Measurements from ENCODE around the gene PHC1.

Gene PHC1

DNA sequence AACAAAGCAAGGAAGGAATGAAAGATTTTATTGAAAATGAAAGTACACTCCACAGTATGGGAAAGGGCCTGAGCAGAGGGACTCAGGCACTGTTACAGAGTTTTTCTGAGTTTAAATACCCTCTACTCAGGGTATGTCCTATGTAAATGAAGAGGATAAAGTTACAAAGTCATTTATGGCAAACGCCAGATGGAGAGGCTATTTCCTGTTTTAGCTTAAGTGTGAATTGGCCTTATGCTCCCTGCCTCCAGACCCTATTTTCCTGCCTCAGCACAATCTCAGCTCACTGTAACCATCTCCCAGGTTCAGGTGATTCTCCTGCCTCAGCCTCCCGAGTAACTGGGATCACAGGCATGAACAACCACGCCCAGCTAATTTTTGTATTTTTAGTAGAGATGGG, 6.8 kb upstream of the PHC1 start:
- Histone ChIP-seq H3K4me3 (ENCODE audit: control insufficient read depth in 1 of 7, extremely low read depth in 1 of 7, insufficient read depth in 4 of 7, low read depth in 2 of 7, low read length in 6 of 7) (no peak overlapping the region), H3K9me3 (ENCODE audit: control extremely low read depth in 1 of 5, control insufficient read depth in 4 of 5, insufficient read depth in 2 of 5, low read depth in 1 of 5, low read length in 4 of 5) (peaks cover 0 to 4% (median 0%) of the 10 kb centered on the region in 5 experiments), H3K27me3 (replicated peaks in 2 of 5; ENCODE audit: control insufficient read depth in 4 of 5, insufficient read depth in 5 of 5, low read length in 4 of 5) (peaks cover 0 to 31% (median 11%) of the 10 kb centered on the region in 5 experiments), H3K27ac (ENCODE audit: insufficient read depth in 1 of 2, low read depth in 1 of 2, low read length in 2 of 2, poor library complexity in 1 of 2, severe bottlenecking in 2 of 2) (no peak overlapping the region), H3K36me3 (ENCODE audit: control insufficient read depth in 4 of 4, insufficient read depth in 4 of 4, low read length in 3 of 4) (no peaks in the 10 kb centered on the region), H3K4me1 (ENCODE audit: control extremely low read depth in 1 of 4, control insufficient read depth in 4 of 4, insufficient read depth in 4 of 4, low read length in 3 of 4) (peaks cover 0 to 19% (median 6%) of the 10 kb centered on the region in 4 experiments)
- ChIA-PET POLR2A (interaction anchor here (0.7 kb wide), 1 partner anchor 219 kb away, joined by 3 read pairs; no protein-coding TSS in a partner anchor), CTCF (interaction anchor here (1.4 kb wide), 1 partner anchor 17 kb away, joined by 6 read pairs; no protein-coding TSS in a partner anchor)
- DNase-seq: peak in 2 of 3 donors; percentile 28 to 32
- 67% methylated on average over 3 of the region's 3 CpGs for WGBS (ENCODE audit: insufficient coverage)

DNA sequence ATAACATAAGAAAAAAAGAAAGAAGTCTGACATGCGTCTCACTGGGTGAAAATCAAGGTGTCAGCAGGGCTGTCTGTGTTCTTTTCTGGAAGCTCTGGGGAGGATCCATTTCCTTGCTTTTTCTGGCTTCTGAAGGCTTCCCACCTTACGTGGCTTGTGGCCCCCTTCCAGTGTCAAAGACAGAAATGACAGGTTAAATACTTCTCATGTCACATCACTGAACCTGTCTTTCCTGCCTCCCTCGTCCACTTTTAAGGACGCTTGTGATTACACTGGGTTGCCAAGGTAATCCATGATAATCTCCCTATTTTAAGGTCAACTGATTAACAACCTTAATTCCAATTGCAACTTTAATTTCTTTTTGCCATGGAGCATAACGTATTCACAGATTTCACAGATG, 4.6 kb upstream of the PHC1 start:
- no peak overlapping the region for H3K4me3 ChIP-seq (ENCODE audit: control insufficient read depth in 1 of 7, extremely low read depth in 1 of 7, insufficient read depth in 4 of 7, low read depth in 2 of 7, low read length in 6 of 7)
- ChIA-PET CTCF (no interaction called here), POLR2A (interaction anchor here (1.2 kb wide), 1 partner anchor 40 kb away, joined by 3 read pairs; no protein-coding TSS in a partner anchor)
- no peaks in the 10 kb centered on the region for H3K36me3 ChIP-seq (ENCODE audit: control insufficient read depth in 4 of 4, insufficient read depth in 4 of 4, low read length in 3 of 4)
- 75% methylated on average over 4 of the region's 5 CpGs for WGBS (ENCODE audit: insufficient coverage)
- H3K27me3 ChIP-seq (replicated peaks in 2 of 5; ENCODE audit: control insufficient read depth in 4 of 5, insufficient read depth in 5 of 5, low read length in 4 of 5): peaks cover 0 to 23% (median 7%) of the 10 kb centered on the region in 5 experiments
- H3K9me3 ChIP-seq (ENCODE audit: control extremely low read depth in 1 of 5, control insufficient read depth in 4 of 5, insufficient read depth in 2 of 5, low read depth in 1 of 5, low read length in 4 of 5): no peaks in the 10 kb centered on the region
- peaks cover 0 to 29% (median 14%) of the 10 kb centered on the region in 4 experiments for H3K4me1 ChIP-seq (ENCODE audit: control extremely low read depth in 1 of 4, control insufficient read depth in 4 of 4, insufficient read depth in 4 of 4, low read length in 3 of 4)
- no peak overlapping the region for H3K27ac ChIP-seq (ENCODE audit: insufficient read depth in 1 of 2, low read depth in 1 of 2, low read length in 2 of 2, poor library complexity in 1 of 2, severe bottlenecking in 2 of 2)
- DNase-seq: no peak

DNA sequence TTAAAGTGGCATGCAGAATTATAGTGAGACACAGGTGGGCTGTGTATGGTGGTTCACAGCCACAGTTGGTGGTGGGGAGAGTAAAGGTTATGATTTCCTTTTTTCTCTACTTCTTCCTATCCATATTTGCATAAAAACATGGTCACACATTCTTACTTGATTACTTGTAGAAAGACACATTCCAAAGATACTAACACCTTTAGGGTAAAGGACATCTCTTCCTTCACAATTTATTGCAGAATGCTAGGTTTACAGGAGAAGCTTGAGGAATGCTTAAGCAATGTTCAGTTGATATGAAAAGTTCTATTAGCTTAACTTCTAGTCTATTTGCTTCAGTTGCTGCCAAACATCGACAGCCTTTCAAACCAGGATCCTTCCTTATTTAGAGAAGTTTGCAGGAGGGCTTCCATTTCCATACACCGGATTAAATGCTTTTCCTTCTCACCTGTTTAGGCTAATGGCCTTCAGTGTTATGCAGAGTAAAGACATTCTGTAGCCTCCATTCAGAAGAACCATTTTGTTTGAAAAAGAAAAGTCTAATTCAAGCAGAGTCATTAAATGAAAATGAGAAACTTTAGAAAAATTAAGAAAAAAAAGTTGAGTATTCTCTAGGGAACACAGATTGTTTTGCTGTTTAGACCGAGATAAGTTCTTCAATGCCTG, 2.6 kb upstream of the PHC1 start:
- H3K9me3 ChIP-seq (ENCODE audit: control extremely low read depth in 1 of 5, control insufficient read depth in 4 of 5, insufficient read depth in 2 of 5, low read depth in 1 of 5, low read length in 4 of 5): no peaks in the 10 kb centered on the region
- no peak overlapping the region for H3K27ac ChIP-seq (ENCODE audit: insufficient read depth in 1 of 2, low read depth in 1 of 2, low read length in 2 of 2, poor library complexity in 1 of 2, severe bottlenecking in 2 of 2)
- no peak overlapping the region for H3K4me3 ChIP-seq (ENCODE audit: control insufficient read depth in 1 of 7, extremely low read depth in 1 of 7, insufficient read depth in 4 of 7, low read depth in 2 of 7, low read length in 6 of 7)
- peaks cover 0 to 35% (median 18%) of the 10 kb centered on the region in 4 experiments for H3K4me1 ChIP-seq (ENCODE audit: control extremely low read depth in 1 of 4, control insufficient read depth in 4 of 4, insufficient read depth in 4 of 4, low read length in 3 of 4)
- CTCF ChIA-PET: no interaction called here
- WGBS (ENCODE audit: insufficient coverage): 86% methylated on average over 2 of the region's 3 CpGs
- POLR2A ChIA-PET: no interaction called here
- H3K36me3 ChIP-seq (ENCODE audit: control insufficient read depth in 4 of 4, insufficient read depth in 4 of 4, low read length in 3 of 4): no peaks in the 10 kb centered on the region
- H3K27me3 ChIP-seq (replicated peaks in 2 of 5; ENCODE audit: control insufficient read depth in 4 of 5, insufficient read depth in 5 of 5, low read length in 4 of 5): peaks cover 0 to 9% (median 0%) of the 10 kb centered on the region in 5 experiments
- no peak for DNase-seq

DNA sequence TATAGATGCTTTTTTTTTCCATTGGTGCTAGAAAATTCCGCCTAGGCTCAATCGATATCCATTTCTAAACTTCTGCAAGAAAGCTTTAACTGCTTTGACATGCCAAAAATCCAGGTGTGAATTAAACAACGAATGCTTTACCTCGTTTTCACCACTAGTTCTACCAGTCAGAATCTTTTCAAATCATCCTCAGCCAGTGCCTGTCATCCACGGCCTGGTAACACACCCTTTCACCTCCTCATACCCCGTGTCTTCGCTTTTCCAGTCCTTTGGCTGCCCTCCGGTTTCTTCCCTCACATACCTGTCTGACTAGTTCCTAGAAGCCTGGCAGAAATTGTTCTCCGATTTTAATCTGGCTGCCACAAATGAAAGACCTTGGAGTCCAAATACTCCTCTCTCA, 1.4 kb upstream of the PHC1 start:
- H3K36me3 ChIP-seq (ENCODE audit: control insufficient read depth in 4 of 4, insufficient read depth in 4 of 4, low read length in 3 of 4): no peaks in the 10 kb centered on the region
- H3K4me1 ChIP-seq (ENCODE audit: control extremely low read depth in 1 of 4, control insufficient read depth in 4 of 4, insufficient read depth in 4 of 4, low read length in 3 of 4): peaks cover 0 to 25% (median 18%) of the 10 kb centered on the region in 4 experiments
- WGBS (ENCODE audit: insufficient coverage): 86% methylated on average over 9 of the region's 9 CpGs
- DNase-seq: peak in 2 of 3 donors; percentile 23 to 43
- ChIA-PET POLR2A (no interaction called here), CTCF (no interaction called here)
- H3K4me3 ChIP-seq (ENCODE audit: control insufficient read depth in 1 of 7, extremely low read depth in 1 of 7, insufficient read depth in 4 of 7, low read depth in 2 of 7, low read length in 6 of 7): no peak overlapping the region
- no peak overlapping the region for H3K27ac ChIP-seq (ENCODE audit: insufficient read depth in 1 of 2, low read depth in 1 of 2, low read length in 2 of 2, poor library complexity in 1 of 2, severe bottlenecking in 2 of 2)
- H3K27me3 ChIP-seq (replicated peaks in 2 of 5; ENCODE audit: control insufficient read depth in 4 of 5, insufficient read depth in 5 of 5, low read length in 4 of 5): peaks cover 0 to 2% (median 0%) of the 10 kb centered on the region in 5 experiments
- H3K9me3 ChIP-seq (ENCODE audit: control extremely low read depth in 1 of 5, control insufficient read depth in 4 of 5, insufficient read depth in 2 of 5, low read depth in 1 of 5, low read length in 4 of 5): no peaks in the 10 kb centered on the region

DNA sequence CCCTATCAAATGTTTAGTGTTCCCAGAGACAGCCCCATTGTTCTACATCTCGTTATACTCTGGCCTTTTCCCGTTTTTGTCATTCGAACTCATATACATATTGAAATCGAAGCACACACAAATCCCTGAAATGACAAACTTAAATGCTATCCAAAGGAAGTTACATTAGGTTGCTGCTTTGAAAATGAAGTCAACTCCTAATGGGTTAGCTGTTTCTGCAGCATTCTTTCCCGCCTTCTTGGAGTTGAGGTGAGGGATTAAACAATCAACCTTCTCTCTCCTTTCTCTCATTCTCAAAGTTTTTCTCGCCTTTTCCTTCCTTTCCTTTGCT, 642 bp upstream of the PHC1 start:
- H3K4me3 ChIP-seq (ENCODE audit: control insufficient read depth in 1 of 7, extremely low read depth in 1 of 7, insufficient read depth in 4 of 7, low read depth in 2 of 7, low read length in 6 of 7): peak overlapping the region in 6 of 7 experiments; percentile 65 to 92 (median 82)
- H3K27me3 ChIP-seq (replicated peaks in 2 of 5; ENCODE audit: control insufficient read depth in 4 of 5, insufficient read depth in 5 of 5, low read length in 4 of 5): peaks cover 0 to 2% (median 0%) of the 10 kb centered on the region in 5 experiments
- ChIA-PET POLR2A (no interaction called here), CTCF (interaction anchor here (0.8 to 1.2 kb wide), 2 partner anchors 24 to 25 kb away, joined by 3 to 4 read pairs; no protein-coding TSS in a partner anchor)
- H3K36me3 ChIP-seq (ENCODE audit: control insufficient read depth in 4 of 4, insufficient read depth in 4 of 4, low read length in 3 of 4): peaks cover 0 to 3% (median under 1%) of the 10 kb centered on the region in 4 experiments
- peaks cover 0 to 25% (median 18%) of the 10 kb centered on the region in 4 experiments for H3K4me1 ChIP-seq (ENCODE audit: control extremely low read depth in 1 of 4, control insufficient read depth in 4 of 4, insufficient read depth in 4 of 4, low read length in 3 of 4)
- peak overlapping the region; percentile 82 to 90 for H3K27ac ChIP-seq (ENCODE audit: insufficient read depth in 1 of 2, low read depth in 1 of 2, low read length in 2 of 2, poor library complexity in 1 of 2, severe bottlenecking in 2 of 2)
- WGBS (ENCODE audit: insufficient coverage): 16% methylated on average over 2 of the region's 6 CpGs
- no peaks in the 10 kb centered on the region for H3K9me3 ChIP-seq (ENCODE audit: control extremely low read depth in 1 of 5, control insufficient read depth in 4 of 5, insufficient read depth in 2 of 5, low read depth in 1 of 5, low read length in 4 of 5)
- no peak for DNase-seq

DNA sequence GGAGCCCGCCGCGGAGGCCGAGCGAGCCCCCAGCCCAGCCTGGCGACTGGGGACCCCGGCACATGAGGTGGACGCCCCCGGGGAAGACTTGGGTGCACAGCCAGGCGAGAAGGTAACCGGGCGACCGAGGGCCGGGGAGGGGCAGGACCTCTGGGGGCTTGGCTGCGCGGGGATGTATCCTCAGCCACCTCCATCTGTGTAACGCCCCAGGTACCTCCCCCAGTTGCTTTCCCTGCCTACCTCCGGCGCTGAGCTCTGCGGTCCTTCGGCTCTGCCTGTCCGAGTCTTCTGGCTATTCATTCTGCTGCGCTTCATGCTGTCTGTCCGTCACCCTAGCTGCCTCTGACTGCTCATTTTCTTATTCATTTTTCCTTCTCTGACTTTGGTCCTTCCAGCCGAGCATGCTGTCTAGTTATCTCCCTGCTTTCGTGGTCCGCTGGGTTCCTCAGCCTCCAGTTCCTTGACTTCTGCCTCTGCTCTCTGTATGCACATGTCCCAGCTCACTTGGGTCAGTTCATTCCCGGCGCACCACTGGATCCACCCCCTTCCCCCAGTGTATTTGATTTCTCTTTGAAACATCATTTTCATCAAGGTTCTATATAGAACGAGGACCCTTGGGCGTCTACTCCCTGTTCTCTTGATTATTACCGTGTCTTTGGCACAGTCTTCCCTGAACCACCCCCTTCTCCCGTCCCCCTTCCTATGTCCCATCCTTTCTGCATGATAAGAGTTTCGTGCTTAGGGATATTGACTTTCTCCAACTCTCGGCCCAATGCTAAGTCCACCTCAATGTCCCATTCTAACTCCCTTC, 612 bp downstream of the PHC1 start:
- H3K27me3 ChIP-seq (replicated peaks in 2 of 5; ENCODE audit: control insufficient read depth in 4 of 5, insufficient read depth in 5 of 5, low read length in 4 of 5): peaks cover 0 to under 1% (median 0%) of the 10 kb centered on the region in 5 experiments
- ChIA-PET CTCF (interaction anchor here (0.8 to 1.6 kb wide), 5 partner anchors 19 to 135 kb away, joined by 3 to 6 read pairs (median 4); partner anchors contain the start of gene M6PR), POLR2A (no interaction called here)
- peak overlapping the region; percentile 60 to 91 (median 86) for H3K4me3 ChIP-seq (ENCODE audit: control insufficient read depth in 1 of 7, extremely low read depth in 1 of 7, insufficient read depth in 4 of 7, low read depth in 2 of 7, low read length in 6 of 7)
- peak; percentile 38 to 68 (median 55) for DNase-seq
- H3K27ac ChIP-seq (ENCODE audit: insufficient read depth in 1 of 2, low read depth in 1 of 2, low read length in 2 of 2, poor library complexity in 1 of 2, severe bottlenecking in 2 of 2): peak overlapping the region in 1 of 2 experiments; percentile 31
- WGBS (ENCODE audit: insufficient coverage): 3% methylated on average over 27 of the region's 35 CpGs
- H3K4me1 ChIP-seq (ENCODE audit: control extremely low read depth in 1 of 4, control insufficient read depth in 4 of 4, insufficient read depth in 4 of 4, low read length in 3 of 4): peaks cover 0 to 25% (median 18%) of the 10 kb centered on the region in 4 experiments
- H3K36me3 ChIP-seq (ENCODE audit: control insufficient read depth in 4 of 4, insufficient read depth in 4 of 4, low read length in 3 of 4): peaks cover 0 to 10% (median 7%) of the 10 kb centered on the region in 4 experiments
- no peaks in the 10 kb centered on the region for H3K9me3 ChIP-seq (ENCODE audit: control extremely low read depth in 1 of 5, control insufficient read depth in 4 of 5, insufficient read depth in 2 of 5, low read depth in 1 of 5, low read length in 4 of 5)
